Measurements from ENCODE around the gene CEBPG.

CEBPG gene

GRCh38 chr19:33366127-33366526 lies 7.4 kb upstream of the CEBPG start:
- H3K4me3 ChIP-seq: no peak overlapping the region
- no peak overlapping the region for H3K4me2 ChIP-seq
- H3K9me3 ChIP-seq: no peaks in the 10 kb centered on the region
- H3K9ac ChIP-seq: no peak overlapping the region
- H3K4me1 ChIP-seq: no peaks in the 10 kb centered on the region
- H3K27me3 ChIP-seq: no peaks in the 10 kb centered on the region
- no peaks in the 10 kb centered on the region for H4K20me1 ChIP-seq
- TF ChIP-seq Cebpa-rat (IDR thresholded peaks at IDR 0.05): no peak
- no peak overlapping the region for H3K27ac ChIP-seq
- no peaks in the 10 kb centered on the region for H3K36me3 ChIP-seq

- Histone ChIP-seq H3K36me3 (no peaks in the 10 kb centered on the region), H3K9ac (no peak overlapping the region), H3K4me2 (no peak overlapping the region), H4K20me1 (no peaks in the 10 kb centered on the region), H3K4me1 (peaks cover 3% of the 10 kb centered on the region; the same call in 1 of the 2 replicates), H3K27me3 (no peaks in the 10 kb centered on the region), H3K27ac (no peak overlapping the region), H3K9me3 (no peaks in the 10 kb centered on the region), H3K4me3 (no peak overlapping the region)
- no peak for TF ChIP-seq Cebpa-rat (IDR thresholded peaks at IDR 0.05)
These were observed 6.6 kb upstream of the CEBPG start for GRCh38 chr19:33366897-33367296.

DNA sequence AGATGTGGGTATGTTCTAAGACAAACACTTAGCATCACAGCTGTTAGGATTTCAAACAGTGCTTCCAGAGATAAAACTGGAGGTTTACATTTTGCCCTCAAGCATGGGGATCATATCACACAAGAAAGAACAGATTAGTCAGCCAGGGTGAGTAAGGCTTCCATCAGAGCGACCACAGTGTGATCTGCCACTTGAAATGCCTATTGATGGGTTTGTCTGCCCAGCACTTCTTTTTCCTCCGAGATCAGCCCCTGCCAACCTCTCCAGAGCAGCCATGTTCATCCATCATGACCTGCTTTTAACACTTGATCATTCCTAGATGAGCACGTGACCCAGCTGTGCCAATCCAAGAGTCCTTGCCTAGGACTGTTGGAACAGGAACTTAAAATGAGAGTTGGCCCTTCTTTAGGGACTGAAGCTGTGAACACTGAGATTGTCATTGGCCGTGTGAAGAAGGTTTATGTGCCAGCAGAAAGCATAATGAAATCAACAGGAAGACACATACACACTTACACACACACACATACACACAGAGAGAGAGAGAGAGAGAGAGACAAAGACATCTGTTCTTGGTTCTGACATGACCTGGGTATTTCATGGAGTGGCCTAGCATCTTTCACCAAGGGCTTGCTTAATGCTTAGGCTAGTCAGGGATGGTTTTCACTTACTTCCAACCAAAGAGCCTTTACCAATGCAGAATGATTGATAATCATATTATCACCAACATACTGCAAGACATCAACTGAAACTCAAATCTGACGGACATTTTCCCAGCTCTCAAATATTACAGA lies 5.2 kb upstream of the CEBPG start:
- Histone ChIP-seq H3K9me3 (no peaks in the 10 kb centered on the region), H3K4me1 (peaks cover 10% of the 10 kb centered on the region; the same call in 1 of the 2 replicates), H4K20me1 (no peaks in the 10 kb centered on the region), H3K27me3 (no peaks in the 10 kb centered on the region), H3K27ac (no peak overlapping the region), H3K9ac (no peak overlapping the region), H3K4me3 (no peak overlapping the region), H3K4me2 (no peak overlapping the region), H3K36me3 (no peaks in the 10 kb centered on the region)
- no peak for TF ChIP-seq Cebpa-rat (IDR thresholded peaks at IDR 0.05)

GRCh38 chr19:33370783-33371182 lies 2.7 kb upstream of the CEBPG start:
- H3K4me3 ChIP-seq: no peak overlapping the region
- H4K20me1 ChIP-seq: peaks cover 18% of the 10 kb centered on the region
- no peak overlapping the region for H3K9ac ChIP-seq
- H3K27me3 ChIP-seq: no peaks in the 10 kb centered on the region
- no peaks in the 10 kb centered on the region for H3K9me3 ChIP-seq
- H3K36me3 ChIP-seq: peaks cover 3% of the 10 kb centered on the region
- H3K4me2 ChIP-seq: no peak overlapping the region
- no peak for TF ChIP-seq Cebpa-rat (IDR thresholded peaks at IDR 0.05)
- H3K4me1 ChIP-seq: peaks cover 23% of the 10 kb centered on the region
- H3K27ac ChIP-seq: no peak overlapping the region

- peaks cover 28% of the 10 kb centered on the region for H3K36me3 ChIP-seq
- peaks cover 53% of the 10 kb centered on the region for H4K20me1 ChIP-seq
- no peak for TF ChIP-seq Cebpa-rat (IDR thresholded peaks at IDR 0.05)
- H3K4me2 ChIP-seq: peak overlapping the region; percentile 94
- peak overlapping the region; percentile 99 for H3K9ac ChIP-seq
- H3K4me1 ChIP-seq: peaks cover 48% of the 10 kb centered on the region
- no peaks in the 10 kb centered on the region for H3K27me3 ChIP-seq
- peak overlapping the region; percentile 93 for H3K4me3 ChIP-seq
- peak overlapping the region; percentile 100 for H3K27ac ChIP-seq
- no peaks in the 10 kb centered on the region for H3K9me3 ChIP-seq
These were observed 766 bp downstream of the CEBPG start for GRCh38 chr19:33374236-33374714.

GRCh38 chr19:33375156-33375836 lies 1.8 kb downstream of the CEBPG start:
- H3K9me3 ChIP-seq: no peaks in the 10 kb centered on the region
- no peak for TF ChIP-seq Cebpa-rat (IDR thresholded peaks at IDR 0.05)
- H3K9ac ChIP-seq: peak overlapping the region; percentile 99
- peak overlapping the region; percentile 100 for H3K27ac ChIP-seq
- H3K36me3 ChIP-seq: peaks cover 39% of the 10 kb centered on the region
- peaks cover 48% of the 10 kb centered on the region for H3K4me1 ChIP-seq
- peak overlapping the region; percentile 93 for H3K4me3 ChIP-seq
- H4K20me1 ChIP-seq: peaks cover 63% of the 10 kb centered on the region
- H3K27me3 ChIP-seq: no peaks in the 10 kb centered on the region
- H3K4me2 ChIP-seq: peak overlapping the region; percentile 94

DNA sequence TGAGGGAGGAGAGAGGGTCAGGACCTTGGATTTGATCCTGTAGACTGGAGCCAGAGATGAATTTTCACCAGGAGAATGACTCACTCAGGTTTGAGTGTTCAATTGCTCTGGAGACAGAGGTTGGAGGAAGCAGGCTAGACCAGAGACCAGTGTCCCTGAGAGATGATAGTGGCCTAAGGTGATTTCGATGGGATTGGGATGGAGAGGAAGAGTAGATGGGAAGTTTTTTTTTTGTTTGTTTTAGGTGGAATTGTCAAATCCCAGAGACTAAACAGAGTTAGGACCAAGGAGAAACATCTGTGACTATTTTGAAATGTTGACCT lies 2.3 kb downstream of the CEBPG start:
- Histone ChIP-seq H3K27me3 (no peaks in the 10 kb centered on the region), H3K4me3 (peak overlapping the region; percentile 93; the same call in 1 of the 2 replicates), H3K36me3 (peaks cover 44% of the 10 kb centered on the region), H3K9ac (0 out of 2 replicates have a peak overlapping the region, but pooled peaks have one; percentile 99), H3K9me3 (no peaks in the 10 kb centered on the region), H3K4me1 (peaks cover 48% of the 10 kb centered on the region), H3K27ac (no peak overlapping the region), H3K4me2 (peak overlapping the region; percentile 94), H4K20me1 (peaks cover 68% of the 10 kb centered on the region)
- no peak for TF ChIP-seq Cebpa-rat (IDR thresholded peaks at IDR 0.05)

- H3K9me3 ChIP-seq: no peaks in the 10 kb centered on the region
- peak overlapping the region; percentile 94 for H3K4me2 ChIP-seq
- H3K27me3 ChIP-seq: no peaks in the 10 kb centered on the region
- H4K20me1 ChIP-seq: peaks cover 74% of the 10 kb centered on the region
- no peak overlapping the region for H3K4me3 ChIP-seq
- no peak for TF ChIP-seq Cebpa-rat (IDR thresholded peaks at IDR 0.05)
- H3K36me3 ChIP-seq: peaks cover 50% of the 10 kb centered on the region
- H3K9ac ChIP-seq: no peak overlapping the region
- peaks cover 53% of the 10 kb centered on the region for H3K4me1 ChIP-seq
- no peak overlapping the region for H3K27ac ChIP-seq
These were observed 2.9 kb downstream of the CEBPG start for GRCh38 chr19:33376423-33376822.

GRCh38 chr19:33376941-33377557 lies 3.5 kb downstream of the CEBPG start:
- H3K9ac ChIP-seq: no peak overlapping the region

More at GRCh38 chr19:33376941-33377557, 3.5 kb downstream of the CEBPG start:
- H3K27me3 ChIP-seq: no peaks in the 10 kb centered on the region
- no peak overlapping the region for H3K4me3 ChIP-seq
- H3K9me3 ChIP-seq: no peaks in the 10 kb centered on the region
- H3K27ac ChIP-seq: no peak overlapping the region
- peak overlapping the region; percentile 94 for H3K4me2 ChIP-seq
- peaks cover 49% of the 10 kb centered on the region for H3K4me1 ChIP-seq
- peaks cover 81% of the 10 kb centered on the region for H4K20me1 ChIP-seq
- TF ChIP-seq Cebpa-rat (IDR thresholded peaks at IDR 0.05): no peak
- H3K36me3 ChIP-seq: peaks cover 56% of the 10 kb centered on the region

All from BLaER1 (cell line).